Measurements from ENCODE around the gene FCHO1. TPM values are rescaled to one million over a fixed set of nuclear protein-coding genes. Genes with fewer than 3 reads are reported as not detected.
A peak's percentile ranks its signal among the peaks of the same experiment; 100 is the strongest.

The FCHO1 gene
- total and polyA plus RNA-seq, 5 experiments from 2014 or later = 11.2 to 99.7 (median 31.8) TPM

- DNase-seq (no peak), ATAC-seq (no peak)
- peak overlapping the region in 9 of 10 donors; percentile 34 to 91 (median 70) for H3K27ac Mint-ChIP-seq
- POLR2A ChIA-PET = interaction anchor here (0.8 to 2.4 kb wide), 3 partner anchors 8 to 127 kb away, joined by 3 to 15 read pairs (median 3); partner anchors contain the start of genes FCHO1 and JAK3
- peaks cover 28 to 53% (median 50%) of the 10 kb centered on the region in 4 donors for H3K4me1 Mint-ChIP-seq
- H3K9me3 Mint-ChIP-seq = no peaks in the 10 kb centered on the region
- H3K27me3 Mint-ChIP-seq = no peaks in the 10 kb centered on the region
- peaks cover 0 to 20% (median 3%) of the 10 kb centered on the region in 3 donors for H3K36me3 Mint-ChIP-seq
- peak overlapping the region; percentile 68 to 95 (median 87) for H3K4me3 Mint-ChIP-seq
Measured at GRCh38 chr19:17721111-17721628, 30.1 kb upstream of the FCHO1 start.

DNA sequence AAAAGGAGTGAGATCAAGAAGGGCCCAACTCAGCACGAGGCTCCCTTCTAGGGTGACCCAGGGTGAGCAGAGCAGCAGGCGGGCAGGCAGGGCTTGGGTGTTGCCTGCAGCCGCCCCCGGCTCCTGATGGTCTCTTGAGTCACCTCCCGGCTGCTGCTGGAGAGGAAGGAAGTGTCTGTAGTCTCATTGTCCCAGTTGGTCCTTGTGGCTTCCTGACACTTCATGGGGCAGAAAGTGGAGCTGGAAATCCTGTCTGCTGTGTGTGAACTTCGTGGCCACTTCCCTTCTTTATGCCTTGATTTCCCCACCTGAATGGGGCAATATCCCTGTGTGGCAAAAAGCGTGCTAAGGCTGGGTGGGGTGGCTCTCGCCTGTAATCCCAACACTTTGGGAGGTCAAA is 29.5 kb upstream of the FCHO1 start:
- DNase-seq (no peak), ATAC-seq (no peak)
- Mint-ChIP-seq H3K27me3 (no peaks in the 10 kb centered on the region), H3K9me3 (no peaks in the 10 kb centered on the region), H3K4me1 (peaks cover 28 to 53% (median 50%) of the 10 kb centered on the region in 4 donors), H3K4me3 (peak overlapping the region; percentile 2 to 95 (median 87)), H3K27ac (peak overlapping the region in 8 of 10 donors; percentile 40 to 91 (median 62)), H3K36me3 (peaks cover 0 to 24% (median 3%) of the 10 kb centered on the region in 3 donors)
- POLR2A ChIA-PET = interaction anchor here (0.9 to 1.9 kb wide), 2 partner anchors 29 to 33 kb away, joined by 3 to 5 read pairs; partner anchors contain the start of gene FCHO1

DNA sequence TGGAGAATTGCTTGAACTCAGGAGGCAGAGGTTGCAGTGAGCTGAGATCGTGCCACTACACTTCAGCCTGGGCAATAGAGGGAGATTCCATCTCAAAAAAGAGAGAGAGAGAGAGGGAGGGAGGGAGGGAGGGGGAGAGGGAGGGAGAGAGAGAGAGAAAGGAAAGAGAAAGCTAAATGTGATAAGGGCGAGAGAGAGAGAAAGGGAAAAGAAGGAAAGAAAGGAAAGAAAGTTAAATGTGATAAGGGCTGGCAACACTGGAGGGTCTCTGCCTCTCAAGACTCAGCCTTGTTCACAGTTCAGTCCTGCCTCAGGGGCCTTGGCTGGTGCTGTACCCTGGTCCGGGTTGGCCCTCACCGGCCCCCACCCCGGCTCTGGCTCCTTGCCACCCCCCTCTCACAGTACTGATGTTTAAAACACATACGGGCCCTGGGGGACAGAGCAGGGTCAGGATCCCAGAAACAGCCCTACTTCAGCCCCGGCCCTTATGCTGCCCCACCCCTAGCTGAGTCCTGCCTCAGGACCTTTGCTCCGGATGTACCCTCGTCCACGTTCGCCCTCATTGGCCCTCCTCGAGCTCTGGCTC is 28.5 kb upstream of the FCHO1 start:
- peaks cover 0 to 26% (median 3%) of the 10 kb centered on the region in 3 donors for H3K36me3 Mint-ChIP-seq
- H3K4me1 Mint-ChIP-seq = peaks cover 26 to 46% (median 43%) of the 10 kb centered on the region in 4 donors
- H3K27me3 Mint-ChIP-seq = no peaks in the 10 kb centered on the region
- H3K27ac Mint-ChIP-seq = peak overlapping the region in 2 of 10 donors; percentile 55 to 56
- no peaks in the 10 kb centered on the region for H3K9me3 Mint-ChIP-seq
- H3K4me3 Mint-ChIP-seq = no peak overlapping the region
- POLR2A ChIA-PET = interaction anchor here (0.5 to 1.9 kb wide), 3 partner anchors 28 to 76 kb away, joined by 3 to 6 read pairs (median 5); partner anchors contain the start of gene FCHO1
- ATAC-seq (no peak), DNase-seq (no peak)

- Mint-ChIP-seq H3K9me3 (no peaks in the 10 kb centered on the region), H3K4me1 (peaks cover 21 to 47% (median 36%) of the 10 kb centered on the region in 4 donors), H3K36me3 (peaks cover 0 to 45% (median 3%) of the 10 kb centered on the region in 3 donors), H3K27me3 (no peaks in the 10 kb centered on the region), H3K27ac (peak overlapping the region in 2 of 10 donors; percentile 48 to 74), H3K4me3 (no peak overlapping the region)
- DNase-seq (no peak), ATAC-seq (no peak)
- POLR2A ChIA-PET = no interaction called here
Measured at GRCh38 chr19:17724655-17725054, 26.6 kb upstream of the FCHO1 start.

DNA sequence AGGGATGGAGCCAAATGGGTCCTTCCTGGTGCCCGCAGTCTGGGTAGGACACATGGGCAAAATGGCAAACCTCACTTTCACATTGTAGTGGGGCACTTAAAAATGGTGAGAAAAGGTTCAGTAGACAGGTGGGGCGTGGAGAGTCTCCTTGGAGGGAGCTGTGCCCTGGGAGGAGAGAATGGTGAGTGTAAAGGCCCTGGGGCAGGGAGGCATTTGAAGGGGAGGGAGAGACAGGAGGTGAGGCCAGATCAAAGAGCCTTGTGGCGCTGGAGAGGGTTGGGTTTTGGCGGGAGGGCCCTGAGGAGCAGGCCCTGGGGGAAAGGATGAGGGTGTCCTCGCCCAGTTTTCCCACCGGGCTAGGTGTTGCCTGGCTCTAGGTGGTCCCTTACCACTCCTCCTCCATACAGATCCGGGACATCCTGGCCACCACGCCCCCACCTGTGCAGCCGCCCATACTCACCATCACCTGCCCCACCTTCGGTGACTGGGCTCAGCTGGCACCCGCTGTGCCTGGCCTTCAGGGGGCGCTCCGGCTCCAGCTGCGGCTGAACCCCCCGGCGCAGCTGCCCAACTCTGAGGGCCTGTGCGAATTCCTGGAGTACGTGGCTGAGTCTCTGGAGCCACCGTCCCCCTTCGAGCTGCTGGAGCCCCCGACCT is 25.7 kb upstream of the FCHO1 start:
- no peak overlapping the region for H3K4me3 Mint-ChIP-seq
- H3K36me3 Mint-ChIP-seq = peaks cover 0 to 54% (median 4%) of the 10 kb centered on the region in 3 donors

GRCh38 chr19:17726136-17726741 is 25.0 kb upstream of the FCHO1 start:
- DNase-seq = no peak
- H3K27me3 Mint-ChIP-seq = no peaks in the 10 kb centered on the region
- no peak overlapping the region for H3K4me3 Mint-ChIP-seq
- H3K27ac Mint-ChIP-seq = no peak overlapping the region
- ATAC-seq = no peak
- POLR2A ChIA-PET = no interaction called here
- peaks cover 3 to 61% (median 10%) of the 10 kb centered on the region in 3 donors for H3K36me3 Mint-ChIP-seq
- peaks cover 11 to 47% (median 34%) of the 10 kb centered on the region in 4 donors for H3K4me1 Mint-ChIP-seq
- H3K9me3 Mint-ChIP-seq = no peaks in the 10 kb centered on the region

More for the DNA sequence above, 25.7 kb upstream of the FCHO1 start:
- H3K9me3 Mint-ChIP-seq = no peaks in the 10 kb centered on the region
- peak overlapping the region in 1 of 10 donors; percentile 60 for H3K27ac Mint-ChIP-seq
- ATAC-seq (peak in 1 of 2 donors; percentile 37), DNase-seq (peak in 1 of 10 donors; percentile 30)
- no peaks in the 10 kb centered on the region for H3K27me3 Mint-ChIP-seq
- peaks cover 15 to 49% (median 35%) of the 10 kb centered on the region in 4 donors for H3K4me1 Mint-ChIP-seq
- POLR2A ChIA-PET = no interaction called here

DNA sequence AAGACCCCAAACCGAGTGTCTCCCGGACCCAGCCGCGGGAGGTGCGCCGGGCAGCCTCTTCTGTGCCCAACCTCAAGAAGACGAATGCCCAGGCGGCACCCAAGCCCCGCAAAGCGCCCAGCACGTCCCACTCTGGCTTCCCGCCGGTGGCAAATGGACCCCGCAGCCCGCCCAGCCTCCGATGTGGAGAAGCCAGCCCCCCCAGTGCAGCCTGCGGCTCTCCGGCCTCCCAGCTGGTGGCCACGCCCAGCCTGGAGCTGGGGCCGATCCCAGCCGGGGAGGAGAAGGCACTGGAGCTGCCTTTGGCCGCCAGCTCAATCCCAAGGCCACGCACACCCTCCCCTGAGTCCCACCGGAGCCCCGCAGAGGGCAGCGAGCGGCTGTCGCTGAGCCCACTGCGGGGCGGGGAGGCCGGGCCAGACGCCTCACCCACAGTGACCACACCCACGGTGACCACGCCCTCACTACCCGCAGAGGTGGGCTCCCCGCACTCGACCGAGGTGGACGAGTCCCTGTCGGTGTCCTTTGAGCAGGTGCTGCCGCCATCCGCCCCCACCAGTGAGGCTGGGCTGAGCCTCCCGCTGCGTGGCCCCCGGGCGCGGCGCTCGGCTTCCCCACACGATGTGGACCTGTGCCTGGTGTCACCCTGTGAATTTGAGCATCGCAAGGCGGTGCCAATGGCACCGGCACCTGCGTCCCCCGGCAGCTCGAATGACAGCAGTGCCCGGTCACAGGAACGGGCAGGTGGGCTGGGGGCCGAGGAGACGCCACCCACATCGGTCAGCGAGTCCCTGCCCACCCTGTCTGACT is 24.1 kb upstream of the FCHO1 start:
- no peaks in the 10 kb centered on the region for H3K27me3 Mint-ChIP-seq
- ATAC-seq (no peak), DNase-seq (no peak)
- no peak overlapping the region for H3K27ac Mint-ChIP-seq
- H3K36me3 Mint-ChIP-seq = peaks cover 5 to 68% (median 13%) of the 10 kb centered on the region in 3 donors
- POLR2A ChIA-PET = no interaction called here
- H3K9me3 Mint-ChIP-seq = no peaks in the 10 kb centered on the region
- peaks cover 11 to 47% (median 32%) of the 10 kb centered on the region in 4 donors for H3K4me1 Mint-ChIP-seq
- no peak overlapping the region for H3K4me3 Mint-ChIP-seq

DNA sequence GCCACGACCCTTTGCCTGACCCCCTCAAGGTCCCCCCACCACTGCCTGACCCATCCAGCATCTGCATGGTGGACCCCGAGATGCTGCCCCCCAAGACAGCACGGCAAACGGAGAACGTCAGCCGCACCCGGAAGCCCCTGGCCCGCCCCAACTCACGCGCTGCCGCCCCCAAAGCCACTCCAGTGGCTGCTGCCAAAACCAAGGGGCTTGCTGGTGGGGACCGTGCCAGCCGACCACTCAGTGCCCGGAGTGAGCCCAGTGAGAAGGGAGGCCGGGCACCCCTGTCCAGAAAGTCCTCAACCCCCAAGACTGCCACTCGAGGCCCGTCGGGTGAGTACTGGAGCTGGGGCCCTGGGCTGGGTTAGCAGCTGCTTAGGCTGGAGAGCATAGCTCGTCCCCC is 23.4 kb upstream of the FCHO1 start:
- Mint-ChIP-seq H3K4me3 (no peak overlapping the region), H3K4me1 (peaks cover 15 to 47% (median 28%) of the 10 kb centered on the region in 4 donors), H3K9me3 (no peaks in the 10 kb centered on the region), H3K36me3 (peaks cover 5 to 74% (median 13%) of the 10 kb centered on the region in 3 donors), H3K27ac (no peak overlapping the region), H3K27me3 (no peaks in the 10 kb centered on the region)
- DNase-seq (no peak), ATAC-seq (no peak)
- POLR2A ChIA-PET = no interaction called here

GRCh38 chr19:17733127-17733526 is 18.1 kb upstream of the FCHO1 start:
- DNase-seq (no peak), ATAC-seq (no peak)
- Mint-ChIP-seq H3K4me1 (peaks cover 9 to 41% (median 22%) of the 10 kb centered on the region in 4 donors), H3K27me3 (no peaks in the 10 kb centered on the region), H3K36me3 (peaks cover 5 to 74% (median 12%) of the 10 kb centered on the region in 3 donors), H3K4me3 (no peak overlapping the region), H3K9me3 (no peaks in the 10 kb centered on the region), H3K27ac (no peak overlapping the region)
- POLR2A ChIA-PET = no interaction called here

GRCh38 chr19:17734146-17734545 is 17.1 kb upstream of the FCHO1 start:
- ATAC-seq (no peak), DNase-seq (no peak)
- Mint-ChIP-seq H3K27ac (peak overlapping the region in 1 of 10 donors; percentile 71), H3K27me3 (no peaks in the 10 kb centered on the region), H3K4me3 (no peak overlapping the region), H3K9me3 (no peaks in the 10 kb centered on the region), H3K36me3 (peaks cover 5 to 67% (median 12%) of the 10 kb centered on the region in 3 donors), H3K4me1 (peaks cover 9 to 36% (median 27%) of the 10 kb centered on the region in 4 donors)
- POLR2A ChIA-PET = interaction anchor here (0.9 kb wide), 1 partner anchor 21 kb away, joined by 3 read pairs; no protein-coding TSS in a partner anchor

- no peak overlapping the region for H3K4me3 Mint-ChIP-seq
- no peak for DNase-seq
- peaks cover 9 to 27% (median 22%) of the 10 kb centered on the region in 4 donors for H3K4me1 Mint-ChIP-seq
- H3K27me3 Mint-ChIP-seq = no peaks in the 10 kb centered on the region
- peak overlapping the region in 1 of 10 donors; percentile 65 for H3K27ac Mint-ChIP-seq
- ATAC-seq = no peak
- peaks cover 5 to 54% (median 12%) of the 10 kb centered on the region in 3 donors for H3K36me3 Mint-ChIP-seq
- H3K9me3 Mint-ChIP-seq = no peaks in the 10 kb centered on the region
- POLR2A ChIA-PET = no interaction called here
Measured at GRCh38 chr19:17735410-17735809, 15.9 kb upstream of the FCHO1 start.

DNA sequence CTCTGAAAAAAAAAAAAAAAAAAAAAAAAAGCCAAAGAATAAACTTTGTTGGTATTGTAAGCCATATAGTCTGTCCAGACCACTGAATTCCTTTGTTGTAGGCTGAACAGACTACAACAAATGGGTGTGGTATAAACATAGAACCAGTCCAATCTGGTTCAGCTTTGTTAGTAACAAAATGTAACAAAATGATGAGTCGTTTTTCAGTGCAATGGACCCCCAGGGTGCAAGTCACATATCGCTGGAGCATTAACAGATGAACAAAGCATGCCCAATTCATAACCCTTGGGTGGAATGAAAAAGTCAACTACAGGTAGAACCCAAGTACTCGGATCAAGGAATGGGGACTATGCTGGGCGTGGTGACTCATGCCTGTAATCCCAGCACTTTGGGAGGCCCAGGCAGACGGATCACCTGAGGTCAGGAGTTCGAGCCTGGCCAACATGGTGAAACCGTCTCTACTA is 13.6 kb upstream of the FCHO1 start:
- H3K36me3 Mint-ChIP-seq = peaks cover 0 to 31% (median 5%) of the 10 kb centered on the region in 3 donors
- peaks cover 0 to 4% (median 0%) of the 10 kb centered on the region in 9 donors for H3K9me3 Mint-ChIP-seq
- H3K27ac Mint-ChIP-seq = no peak overlapping the region
- peaks cover 0 to 18% (median 2%) of the 10 kb centered on the region in 4 donors for H3K4me1 Mint-ChIP-seq
- DNase-seq (no peak), ATAC-seq (no peak)
- H3K27me3 Mint-ChIP-seq = no peaks in the 10 kb centered on the region
- POLR2A ChIA-PET = interaction anchor here (0.6 to 0.7 kb wide), 2 partner anchors 119 to 353 kb away, joined by 7 to 8 read pairs; no protein-coding TSS in a partner anchor
- no peak overlapping the region for H3K4me3 Mint-ChIP-seq
